Measurements from ENCODE around the gene KCNIP1.

KCNIP1 gene

DNA sequence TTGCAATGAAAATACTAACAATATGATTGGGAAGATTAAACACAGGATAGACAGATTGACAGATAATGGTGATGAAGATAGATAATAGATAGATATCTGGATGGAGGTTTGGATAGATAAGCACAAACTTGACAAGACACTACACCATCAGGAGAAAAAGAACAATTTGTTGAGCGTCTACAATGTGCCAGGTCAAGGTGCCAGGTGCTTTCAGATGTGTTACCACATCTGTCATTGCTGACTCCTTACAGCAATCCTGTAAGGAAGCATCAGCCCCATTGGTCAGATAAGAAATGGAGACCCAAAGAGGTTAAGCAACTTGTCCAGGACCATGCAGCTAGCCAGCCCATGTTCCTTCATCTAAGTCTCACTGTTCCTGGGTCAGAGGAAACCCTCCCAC lies 278.1 kb downstream of the KCNIP1 start:
- DNase-seq (ENCODE audit: low spot score): no peak

DNA sequence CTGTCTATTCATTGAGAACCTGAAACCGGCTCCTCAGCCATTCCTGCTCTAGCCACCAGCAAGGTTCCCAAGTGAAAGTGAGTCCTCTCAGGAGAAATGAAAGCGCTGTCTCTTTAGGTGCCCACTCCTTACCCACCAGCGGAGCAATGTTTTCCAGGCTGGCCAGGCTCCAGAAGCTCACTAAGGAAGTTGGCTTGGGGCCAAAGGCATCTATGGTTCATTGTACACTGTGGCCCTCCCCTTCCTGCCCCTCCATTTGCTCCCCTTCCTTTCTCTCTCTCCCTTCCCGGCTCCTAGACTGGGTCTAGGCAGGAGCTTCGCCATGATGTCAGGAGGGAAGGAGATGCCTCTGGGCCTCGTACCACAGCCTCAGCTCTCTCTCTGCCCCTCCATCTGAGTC lies 278.6 kb downstream of the KCNIP1 start:
- no peak for DNase-seq (ENCODE audit: low spot score)

DNA sequence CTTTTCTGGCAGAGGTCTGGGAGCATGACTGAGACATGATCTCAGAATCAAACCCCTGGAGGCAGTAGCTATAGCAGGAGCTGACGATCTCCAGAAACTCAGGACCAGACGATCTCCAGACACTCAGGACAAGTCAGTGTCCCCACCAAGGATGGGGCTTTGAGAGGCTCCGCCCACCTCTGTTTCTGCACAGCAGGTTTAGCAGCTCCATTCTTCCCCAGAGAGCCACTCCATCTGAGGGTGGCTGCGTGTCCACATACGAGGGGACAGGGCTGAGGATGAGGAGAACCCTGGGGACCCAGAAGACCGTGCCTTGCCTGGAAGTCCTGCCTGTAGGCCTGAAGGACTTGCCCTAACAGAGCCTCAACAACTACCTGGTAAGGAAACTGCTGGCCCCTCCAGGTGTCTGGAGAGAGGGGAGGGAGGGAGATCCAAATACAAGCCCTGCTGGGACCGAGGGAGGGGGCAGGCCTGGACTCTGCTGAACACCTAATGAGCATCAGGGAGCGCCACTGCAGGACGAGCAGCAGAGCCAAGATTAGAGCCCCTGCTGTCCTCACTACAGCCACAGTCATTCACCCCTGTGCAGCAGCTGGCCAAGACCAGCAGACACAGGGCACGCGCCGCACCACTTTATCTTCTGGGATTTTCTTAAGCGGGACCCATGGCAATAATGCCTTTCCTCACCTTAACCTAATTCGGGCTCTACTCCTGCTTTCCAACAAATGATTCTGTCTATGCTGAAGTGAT lies 279.9 kb downstream of the KCNIP1 start, which contains the start of gene GABRP:
Gene GABRP, plus strand, starts transcription at position 228 of the 750 bp plus-strand sequence. CDS start 4,891 bp downstream, outside the sequence.
- DNase-seq (ENCODE audit: low spot score): no peak

DNA sequence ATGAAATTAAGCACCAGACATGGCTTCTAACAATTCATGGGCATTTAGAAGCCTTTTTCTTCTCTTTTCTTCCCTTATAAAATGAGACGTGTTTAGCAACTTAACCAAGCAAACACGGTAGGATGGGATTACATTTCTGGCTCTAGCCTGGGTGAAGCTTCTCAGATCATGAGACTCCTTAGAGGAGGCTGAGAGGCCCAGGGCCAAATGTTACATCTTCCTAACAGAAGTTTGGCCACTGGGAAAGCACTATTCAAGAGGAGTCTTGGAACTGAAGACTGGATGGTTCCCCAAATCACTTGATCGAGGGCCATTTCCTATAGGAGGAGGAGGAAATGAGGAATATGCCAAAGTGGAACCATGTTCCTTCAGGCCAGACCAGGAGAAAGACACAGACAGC lies 281.6 kb downstream of the KCNIP1 start:
- no peak for DNase-seq (ENCODE audit: low spot score)
